GM19025 (cell line): ENCODE results near the gene CAPN10.
A peak's percentile ranks its signal among the peaks of the same experiment; 100 is the strongest.

ENCODE experiments used
- ATAC-seq: cut with Tn5 transposase; IDR thresholded peaks from one replicate; pipeline ENCODE4 v1.9.1; 2021; ENCODE audit warnings: mild to moderate bottlenecking, low read depth, moderate library complexity; ENCODE audit not compliant: unreplicated experiment

Gene CAPN10

DNA sequence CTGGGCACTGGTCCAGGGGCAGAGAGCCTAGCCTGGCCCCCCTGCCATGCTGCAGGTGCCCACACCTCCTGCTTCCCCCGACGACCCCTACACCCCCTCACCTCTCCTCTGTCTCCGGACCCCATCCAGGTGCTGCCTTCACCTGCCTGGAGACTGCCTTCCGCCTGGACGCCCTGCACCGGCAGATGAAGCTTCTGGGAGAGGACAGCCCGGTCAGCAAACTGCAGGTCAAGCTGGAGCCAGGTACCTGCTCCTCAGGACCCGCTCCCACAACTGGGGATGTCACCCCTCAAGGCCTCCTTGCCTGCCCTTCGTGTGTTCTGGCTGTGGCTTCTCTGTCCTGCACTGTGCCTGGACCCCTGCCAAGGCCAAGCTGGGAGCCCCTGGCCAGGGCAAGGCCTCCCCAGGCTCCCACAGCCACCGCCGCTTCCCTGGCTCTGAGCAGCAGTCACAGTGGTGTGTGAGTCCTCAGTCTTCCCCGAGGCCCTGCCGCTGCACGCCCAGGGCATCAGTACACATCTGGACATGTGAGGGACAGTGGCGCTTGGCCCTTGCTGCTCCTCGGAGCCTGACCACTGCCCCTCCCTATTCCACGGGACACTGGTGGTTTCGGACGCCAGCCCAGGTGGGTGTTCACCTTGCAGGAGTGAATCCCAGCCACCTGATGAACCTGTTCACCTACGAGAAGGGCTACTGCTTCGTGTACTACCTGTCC lies 12.0 kb upstream of the CAPN10 start:
- ATAC-seq: no peak

DNA sequence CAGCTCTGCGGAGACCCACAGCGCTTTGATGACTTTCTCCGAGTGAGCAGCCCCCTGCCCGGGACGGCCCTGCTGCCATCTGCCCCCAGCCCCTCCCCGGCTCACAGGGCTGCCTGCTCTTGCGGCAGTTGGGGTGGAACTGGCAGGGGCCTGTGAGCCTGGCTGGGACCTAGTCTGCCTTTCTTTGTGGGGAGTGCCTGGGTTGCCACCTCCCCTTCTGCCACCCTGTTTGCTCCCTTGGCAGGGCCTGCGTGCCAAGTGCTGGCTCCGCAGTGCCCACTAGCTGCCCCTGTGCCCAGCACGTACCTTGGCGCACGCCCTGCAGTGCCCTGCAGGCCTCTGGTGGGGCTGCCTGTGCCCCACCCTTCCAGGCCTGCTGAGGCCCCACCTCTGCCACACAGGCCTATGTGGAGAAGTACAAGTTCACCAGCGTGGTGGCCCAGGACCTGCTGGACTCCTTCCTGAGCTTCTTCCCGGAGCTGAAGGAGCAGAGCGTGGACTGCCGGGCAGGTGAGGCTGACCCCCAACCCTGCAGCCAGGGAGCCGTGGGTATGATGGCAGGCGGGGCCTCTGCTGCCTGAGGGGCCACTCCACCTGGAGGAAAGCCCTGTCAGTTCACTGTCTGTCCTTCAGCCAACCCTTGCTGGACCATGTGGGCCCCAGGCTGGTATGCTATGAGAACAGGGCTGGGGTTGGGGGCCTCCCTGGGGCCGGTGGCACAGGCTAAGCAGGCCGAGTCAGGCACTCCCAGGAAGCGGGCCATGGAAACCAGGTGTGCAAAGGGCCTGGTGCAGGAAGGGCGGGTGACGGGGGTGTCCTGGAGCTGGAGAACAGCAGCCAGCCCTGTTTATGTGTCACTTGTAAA lies 11.2 kb upstream of the CAPN10 start:
- no peak for ATAC-seq

DNA sequence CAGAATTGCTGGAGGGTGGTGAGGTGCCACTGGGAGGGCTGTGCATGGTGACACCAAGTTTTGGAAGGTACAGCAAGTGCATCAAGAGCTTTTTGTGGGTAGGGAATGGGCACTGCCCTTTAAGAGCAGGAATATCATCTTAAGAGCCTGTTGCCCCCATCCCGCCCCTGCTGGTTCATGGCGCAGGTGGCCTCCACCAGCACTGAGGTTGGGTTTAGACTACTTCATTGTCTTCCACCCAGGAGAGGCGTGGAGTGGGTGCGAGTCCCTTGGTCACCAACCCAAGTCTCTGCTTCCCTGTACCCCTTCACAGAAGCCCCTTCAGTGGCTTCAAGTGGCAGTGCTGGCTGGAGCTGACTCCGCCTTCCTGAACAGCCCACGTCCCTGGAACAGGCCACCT lies 10.5 kb upstream of the CAPN10 start:
- ATAC-seq: no peak

DNA sequence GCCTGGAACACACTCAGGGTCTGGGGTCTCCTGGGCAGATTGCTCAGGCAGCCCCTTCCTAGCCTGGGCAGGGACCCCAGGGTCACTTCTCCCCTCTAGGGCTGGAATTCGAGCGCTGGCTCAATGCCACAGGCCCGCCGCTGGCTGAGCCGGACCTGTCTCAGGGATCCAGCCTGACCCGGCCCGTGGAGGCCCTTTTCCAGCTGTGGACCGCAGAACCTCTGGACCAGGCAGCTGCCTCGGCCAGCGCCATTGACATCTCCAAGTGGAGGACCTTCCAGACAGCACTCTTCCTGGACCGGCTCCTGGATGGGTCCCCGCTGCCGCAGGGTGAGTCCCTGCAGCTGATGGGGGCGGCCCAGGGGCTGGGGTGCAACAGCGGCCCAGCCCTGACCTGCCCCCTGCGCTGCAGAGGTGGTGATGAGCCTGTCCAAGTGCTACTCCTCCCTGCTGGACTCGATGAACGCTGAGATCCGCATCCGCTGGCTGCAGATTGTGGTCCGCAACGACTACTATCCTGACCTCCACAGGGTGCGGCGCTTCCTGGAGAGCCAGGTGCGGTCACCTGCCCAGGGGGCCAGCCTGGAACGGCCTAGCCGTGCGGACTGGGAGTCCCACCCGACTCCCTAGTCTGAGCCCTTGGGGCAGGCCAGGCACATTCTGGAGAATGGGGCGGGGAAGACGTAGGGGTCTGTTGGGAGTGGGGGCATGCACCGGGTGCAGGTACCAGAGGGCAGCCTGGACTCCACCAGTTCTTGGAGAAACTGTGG lies 9.9 kb upstream of the CAPN10 start:
- ATAC-seq: no peak

DNA sequence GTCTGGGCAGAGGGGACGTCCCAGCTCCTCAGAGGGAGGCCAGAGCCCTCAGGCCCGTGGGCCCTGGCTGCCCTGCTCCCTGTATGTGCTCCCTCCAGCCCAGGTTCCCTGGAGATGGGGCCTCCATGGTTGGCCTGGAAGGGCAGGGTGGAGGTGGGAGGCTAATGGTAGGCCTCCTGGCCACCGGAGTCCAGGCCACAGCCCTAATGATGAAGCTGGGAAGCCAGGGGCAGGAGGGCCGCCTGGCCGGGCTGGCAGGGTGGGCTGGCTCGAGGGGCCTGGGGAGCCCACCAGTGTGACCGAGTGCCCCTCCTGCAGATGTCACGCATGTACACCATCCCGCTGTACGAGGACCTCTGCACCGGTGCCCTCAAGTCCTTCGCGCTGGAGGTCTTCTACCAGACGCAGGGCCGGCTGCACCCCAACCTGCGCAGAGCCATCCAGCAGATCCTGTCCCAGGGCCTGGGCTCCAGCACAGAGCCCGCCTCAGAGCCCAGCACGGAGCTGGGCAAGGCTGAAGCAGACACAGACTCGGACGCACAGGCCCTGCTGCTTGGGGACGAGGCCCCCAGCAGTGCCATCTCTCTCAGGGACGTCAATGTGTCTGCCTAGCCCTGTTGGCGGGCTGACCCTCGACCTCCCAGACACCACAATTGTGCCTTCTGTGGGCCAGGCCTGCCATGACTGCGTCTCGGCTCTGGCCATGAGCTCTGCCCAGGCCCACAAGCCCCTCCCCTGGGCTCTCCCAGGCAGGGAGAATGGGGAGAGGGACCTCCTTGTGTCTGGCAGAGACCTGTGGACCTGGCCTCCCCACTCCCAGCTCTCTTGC lies 9.0 kb upstream of the CAPN10 start:
- ATAC-seq: no peak

DNA sequence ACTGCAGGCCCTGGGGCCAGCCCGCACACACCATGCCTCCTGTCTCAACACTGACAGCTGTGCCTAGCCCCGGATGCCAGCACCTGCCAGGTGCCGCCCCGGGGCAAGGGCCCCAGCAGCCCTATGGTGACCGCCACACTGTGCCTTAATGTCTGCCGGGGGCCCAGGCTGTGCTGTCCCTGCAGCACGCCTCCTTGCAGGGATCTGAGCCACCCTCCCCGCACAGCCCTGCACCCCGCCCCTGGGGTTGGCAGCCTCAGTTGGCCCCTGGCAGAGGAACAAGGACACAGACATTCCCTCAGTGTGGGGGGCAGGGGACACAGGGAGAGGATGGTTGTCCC lies 8.5 kb upstream of the CAPN10 start:
- ATAC-seq: no peak

DNA sequence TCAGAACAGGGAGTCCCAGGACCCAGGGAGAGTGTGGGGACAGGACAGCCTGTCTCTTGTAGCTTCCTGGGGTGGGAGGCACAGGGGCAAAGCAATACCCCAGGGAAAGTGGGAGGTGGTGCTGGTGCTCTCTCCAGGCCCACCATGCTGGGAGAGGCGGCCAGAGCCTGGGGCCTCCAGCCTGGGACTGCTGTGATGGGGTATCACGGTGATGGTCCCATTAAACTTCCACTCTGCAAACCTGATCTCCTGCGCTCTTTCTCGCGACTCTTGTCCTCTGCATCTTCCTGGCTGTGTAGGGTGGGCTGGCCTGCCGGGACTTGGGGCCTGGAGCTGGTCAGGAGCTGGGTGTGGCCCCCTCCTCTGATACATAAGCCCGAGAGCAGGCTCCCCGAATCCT lies 8.0 kb upstream of the CAPN10 start:
- no peak for ATAC-seq

DNA sequence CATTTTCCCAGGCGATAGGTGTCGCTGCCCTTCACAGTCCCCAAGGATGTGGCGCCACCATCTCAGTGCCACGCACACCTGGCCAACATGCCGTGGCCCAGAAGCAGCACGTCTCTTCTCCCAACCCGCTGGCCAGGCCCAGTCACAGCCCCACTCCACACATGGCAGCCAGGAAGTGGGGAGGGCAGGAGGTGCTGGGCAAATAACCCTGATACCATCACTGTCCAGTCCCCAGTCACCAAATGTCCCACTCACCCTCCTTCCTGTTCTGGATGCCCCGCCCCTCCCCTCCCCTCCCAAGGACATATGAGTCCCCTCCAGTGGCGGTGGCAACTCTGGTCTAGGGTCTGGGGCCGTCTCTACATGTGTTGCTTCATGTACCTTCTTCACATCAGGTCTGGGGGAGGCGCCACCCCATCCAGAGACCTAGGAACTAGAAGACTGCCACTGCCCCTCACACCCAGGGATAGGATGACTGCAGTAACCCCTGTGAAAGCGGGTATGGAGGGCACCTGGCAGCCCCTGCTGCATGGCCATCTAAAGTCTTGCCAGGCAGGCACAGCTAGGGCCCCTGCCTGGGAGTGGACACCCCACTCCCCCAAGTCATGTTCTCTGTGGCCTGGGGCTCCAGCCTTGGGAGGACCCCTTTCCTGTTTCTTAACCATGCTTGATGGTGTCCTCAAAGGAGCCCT lies 7.3 kb upstream of the CAPN10 start:
- no peak for ATAC-seq

DNA sequence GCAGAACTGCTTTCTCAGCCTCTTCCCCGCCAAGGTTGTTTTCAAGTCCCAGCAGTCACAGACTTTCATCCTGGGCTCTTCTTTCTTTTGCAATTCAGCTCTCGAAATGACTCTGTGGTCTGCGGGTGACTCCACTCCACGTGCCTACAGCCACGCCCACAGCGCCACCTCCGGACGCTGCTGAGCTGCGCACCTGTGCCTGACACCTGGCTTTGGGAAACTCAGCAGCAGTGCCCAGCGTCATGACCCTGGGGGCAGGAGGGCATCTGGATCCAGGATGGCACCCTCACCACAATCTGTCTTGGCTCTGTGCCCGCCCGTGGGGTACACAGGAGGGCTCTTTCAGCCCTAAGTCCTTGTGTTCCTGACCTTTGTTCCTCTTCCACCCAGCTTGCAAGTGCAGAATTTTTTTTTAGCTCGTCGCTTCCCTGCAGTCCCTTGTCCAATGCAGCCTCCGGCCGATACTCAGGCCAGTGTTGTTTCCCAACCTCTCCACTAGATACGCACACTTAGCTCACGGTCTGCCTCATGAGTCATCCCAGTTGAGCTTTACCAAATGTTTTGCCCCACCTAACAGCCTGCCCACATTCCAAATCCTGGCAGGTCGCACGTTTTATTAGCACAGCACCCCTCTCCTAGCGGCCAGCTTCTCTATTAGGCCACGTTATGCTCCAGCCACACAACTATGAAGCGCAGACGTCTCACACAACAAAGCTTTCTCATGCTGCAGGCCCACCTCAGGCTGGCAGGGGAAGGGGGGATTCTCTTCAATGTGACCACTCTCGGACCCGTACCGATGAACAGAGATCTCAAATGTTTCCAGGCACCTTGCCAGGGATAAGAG lies 6.5 kb upstream of the CAPN10 start:
- ATAC-seq: no peak

DNA sequence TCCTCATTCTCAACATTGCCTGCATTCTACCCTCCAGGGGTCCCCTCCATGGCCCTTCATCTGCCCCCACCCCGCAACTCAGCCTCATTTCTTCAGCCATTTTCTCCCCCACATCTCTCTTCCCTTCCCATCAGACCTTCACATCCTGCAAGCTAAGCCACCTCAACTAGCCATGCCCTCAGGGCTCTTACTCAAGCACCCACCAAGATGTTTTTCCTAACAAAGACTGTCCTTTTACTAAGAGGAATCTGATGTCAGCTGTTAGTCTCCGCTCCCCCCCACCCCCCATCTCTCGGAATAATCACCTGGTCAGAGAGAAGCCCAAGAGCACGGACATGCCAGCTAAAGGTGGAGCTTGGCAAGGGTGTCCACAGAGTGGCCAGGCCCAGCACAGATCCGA lies 4.7 kb upstream of the CAPN10 start:
- no peak for ATAC-seq

DNA sequence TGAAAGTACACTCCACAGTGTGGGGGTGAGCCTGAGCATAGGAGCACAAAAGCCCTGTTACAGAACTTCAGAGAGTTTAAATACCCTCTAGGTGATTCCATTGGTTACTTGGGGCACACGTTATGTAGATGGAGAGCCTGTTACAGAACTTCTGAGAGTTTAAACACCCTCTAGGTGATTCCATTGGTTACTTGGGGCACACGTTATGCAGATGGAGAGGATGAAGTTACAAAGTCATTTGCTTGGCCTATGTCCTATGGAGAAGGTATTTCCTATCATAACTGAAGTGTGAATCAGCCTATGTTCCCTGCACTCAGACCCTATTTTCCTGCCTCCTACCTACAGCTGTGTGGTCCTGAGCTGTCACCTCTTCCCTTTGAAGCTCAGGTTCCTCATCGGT lies 3.8 kb upstream of the CAPN10 start:
- no peak for ATAC-seq

DNA sequence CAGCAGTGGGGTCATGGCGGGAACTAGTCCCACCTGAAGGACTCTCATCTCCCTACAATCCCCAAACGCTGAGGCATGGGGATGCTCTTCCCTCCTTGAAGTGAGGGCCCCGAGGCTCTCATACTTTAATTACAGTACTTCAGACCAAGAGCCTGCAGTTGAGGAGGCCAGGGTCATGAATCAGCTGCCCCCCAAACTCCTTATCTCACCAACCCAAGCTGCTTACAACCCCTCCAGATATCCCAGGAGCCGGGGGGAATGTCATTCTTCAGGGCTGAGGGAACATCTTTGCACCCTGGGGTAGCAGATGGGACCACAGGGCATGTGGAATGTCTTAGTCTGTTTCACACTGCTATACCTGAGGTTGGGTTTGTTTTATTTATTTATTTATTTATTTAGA lies 2.8 kb upstream of the CAPN10 start:
- ATAC-seq: no peak

DNA sequence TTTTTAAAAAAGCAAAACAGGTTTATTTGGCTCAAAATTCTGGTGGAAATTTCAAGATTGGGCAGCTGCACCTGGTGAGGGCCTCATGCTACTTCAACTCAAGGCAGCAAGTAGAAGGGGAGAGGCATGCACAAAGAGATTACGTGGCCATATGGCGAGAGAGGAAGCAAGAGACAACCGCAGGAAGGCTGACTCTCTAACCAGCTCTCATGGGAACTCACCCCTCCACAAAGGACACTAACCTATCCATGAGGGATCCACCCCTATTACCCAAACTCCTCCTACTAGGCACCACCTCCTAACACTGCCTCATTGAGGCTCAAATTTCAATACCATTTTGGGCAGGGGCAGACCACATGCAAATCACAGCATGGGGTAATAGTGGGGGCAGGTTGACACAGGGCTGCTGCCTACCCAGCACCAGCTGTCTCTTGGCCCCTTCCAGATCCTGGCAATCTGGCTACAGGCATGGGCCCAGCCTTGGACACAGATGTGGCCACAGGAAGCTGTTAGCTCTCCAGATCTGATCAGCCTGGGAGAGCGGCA lies 2.0 kb upstream of the CAPN10 start:
- ATAC-seq: peak; percentile 42

DNA sequence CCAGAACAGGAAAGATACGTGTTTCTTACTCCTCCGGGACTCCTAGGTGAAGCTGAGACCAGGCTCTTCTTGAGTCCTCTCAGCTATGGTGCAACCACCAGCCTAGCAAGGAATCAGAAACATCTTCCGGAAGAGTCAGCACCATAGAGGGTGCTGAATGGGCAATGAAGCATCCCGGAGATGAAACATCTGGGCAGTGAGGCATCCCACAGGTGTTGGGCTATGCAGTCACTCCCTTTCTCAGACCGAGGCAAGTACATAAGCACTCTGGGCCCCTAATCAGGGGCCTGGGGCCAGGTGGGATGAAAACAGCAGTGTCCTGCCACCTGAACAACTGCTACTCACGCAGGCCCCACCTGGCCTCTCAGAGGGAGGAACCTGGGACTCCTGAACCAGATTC lies 1.4 kb upstream of the CAPN10 start:
- ATAC-seq: peak; percentile 8

DNA sequence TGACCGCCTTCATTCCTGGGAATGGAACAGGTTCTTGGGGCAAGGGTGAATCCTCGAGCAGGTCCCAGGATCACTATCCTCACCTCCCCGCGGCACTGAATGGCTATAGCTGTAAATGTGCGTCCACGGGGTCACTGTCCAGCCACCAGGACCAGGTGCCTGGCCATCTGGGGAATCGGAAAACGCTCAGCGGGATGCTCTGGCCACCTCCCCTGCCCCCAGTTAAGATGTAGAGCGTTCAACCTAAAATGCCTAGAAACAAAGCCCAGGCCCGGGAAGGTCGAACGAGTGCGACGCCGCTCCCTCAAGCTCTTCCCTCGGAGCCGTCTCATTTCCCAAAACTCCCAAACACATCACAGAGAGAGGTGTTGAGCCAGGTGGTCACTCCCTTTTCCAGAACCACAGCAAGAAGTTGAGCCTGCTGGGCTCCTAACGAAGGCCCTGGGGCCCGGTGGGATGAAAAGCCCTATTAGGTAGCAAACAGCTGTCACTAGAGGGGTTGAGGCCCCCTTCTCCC lies 795 bp upstream of the CAPN10 start:
- no peak for ATAC-seq

DNA sequence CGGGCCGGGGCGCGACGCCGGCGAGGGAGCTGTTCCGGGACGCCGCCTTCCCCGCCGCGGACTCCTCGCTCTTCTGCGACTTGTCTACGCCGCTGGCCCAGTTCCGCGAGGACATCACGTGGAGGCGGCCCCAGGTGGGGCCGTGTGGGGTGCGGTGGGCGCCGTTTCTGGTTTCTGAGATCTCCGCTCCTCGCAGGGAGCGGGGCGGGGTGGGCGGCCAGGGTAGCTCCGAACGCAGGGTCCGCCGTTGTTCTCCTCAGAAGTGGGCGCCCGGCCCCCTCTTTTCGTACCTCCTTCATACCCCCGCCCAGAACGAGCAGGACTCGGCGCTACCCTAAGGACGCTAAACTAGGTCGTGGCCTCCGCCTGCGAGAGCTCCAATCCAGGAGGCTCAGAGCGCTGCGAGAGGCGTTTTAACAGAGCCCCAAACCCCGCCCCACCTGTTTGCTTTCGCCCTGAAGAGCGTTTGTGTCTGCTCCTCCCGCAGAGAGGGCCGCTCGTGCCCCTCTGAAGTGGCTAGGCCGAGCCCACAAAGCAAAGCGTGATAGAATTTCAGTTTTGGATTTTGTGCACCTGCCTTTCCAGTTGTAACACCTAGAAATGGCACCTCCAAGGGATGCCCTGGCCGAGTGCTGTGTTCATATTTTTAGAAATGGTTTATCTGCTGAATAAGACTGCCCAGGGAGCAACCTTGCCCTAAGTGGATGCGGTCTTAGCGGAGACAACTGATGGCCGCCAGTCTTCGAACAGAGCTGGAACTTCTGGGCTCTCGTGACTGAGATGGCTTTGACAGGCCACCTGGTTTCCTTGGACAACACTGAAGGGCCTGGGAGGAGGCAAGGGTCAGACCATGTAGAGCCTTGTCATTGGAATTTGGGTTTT lies 626 bp downstream of the CAPN10 start:
- ATAC-seq: peak; percentile 5

DNA sequence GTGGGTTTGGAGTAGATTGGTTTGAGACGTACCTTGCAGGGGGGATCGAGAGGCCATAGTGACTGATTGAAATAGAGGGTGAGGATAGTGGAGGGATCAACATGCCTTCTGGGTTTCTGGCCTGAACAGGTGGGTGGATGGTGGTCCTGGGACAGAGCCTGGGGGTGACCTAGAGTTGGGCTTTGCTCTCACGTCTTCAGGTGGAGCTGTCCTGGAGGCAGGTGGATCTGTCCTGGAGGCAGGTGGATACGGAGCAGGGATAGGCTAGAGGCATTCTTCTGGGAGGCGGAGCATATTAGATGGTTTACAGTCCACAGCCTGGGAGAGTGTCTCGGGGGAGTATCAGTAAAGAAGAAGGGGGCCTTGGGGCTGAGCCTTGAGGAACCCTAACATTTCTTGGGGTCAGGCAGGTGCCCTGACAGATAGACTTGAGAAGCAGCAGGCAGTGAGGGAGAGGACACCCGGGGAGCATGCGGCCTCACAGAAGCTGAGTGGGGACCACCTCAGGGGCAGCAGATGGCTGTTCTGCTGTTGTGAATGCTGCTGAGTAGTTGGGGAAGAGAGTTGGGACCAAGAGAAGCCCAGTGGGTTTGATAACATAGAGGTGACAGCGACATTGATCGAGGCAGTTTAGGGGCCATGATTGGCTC lies 1.6 kb downstream of the CAPN10 start:
- ATAC-seq: no peak
